OCI-LY3 (cell line): Measurements from ENCODE around the gene SAPCD1.

ENCODE experiments used
- CTCF ChIP-seq: fragments of 200-600, 300-600 bp; sonication (generic); IDR thresholded peaks from 2 replicates; pipeline ENCODE4 v1.5.1; 2014; ENCODE audit warnings: antibody characterized with exemption, low read length, low read depth
- EZH2phosphoT487 ChIP-seq: fragments of 200-600 bp; shearing (Covaris generic); IDR thresholded peaks from 2 replicates; pipeline ENCODE4 v1.6.1; 2018; ENCODE audit warnings: antibody characterized with exemption, mixed run types, low read depth

DNA sequence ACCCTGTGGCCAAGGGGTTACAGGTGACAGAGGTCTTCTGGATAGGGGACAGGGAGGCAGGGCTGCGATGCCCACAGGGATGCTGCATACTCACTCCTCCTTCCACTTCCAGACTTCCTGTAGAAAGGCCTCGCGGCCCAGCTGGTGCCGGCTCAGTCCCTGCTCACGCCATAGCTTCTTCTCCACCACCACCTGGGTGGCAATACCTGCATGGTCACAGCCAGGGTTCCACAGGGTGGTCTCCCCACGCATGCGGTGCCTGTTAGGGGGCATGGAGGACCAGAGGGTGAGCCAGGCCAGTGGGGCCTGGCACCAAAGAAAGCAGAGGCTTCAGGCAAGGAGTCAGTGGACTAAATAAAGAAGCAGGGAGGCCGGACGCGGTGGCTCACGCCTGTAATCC, 23.0 kb downstream of the SAPCD1 start:
- TF ChIP-seq CTCF: no peak
- no peak for TF ChIP-seq EZH2phosphoT487
